MCF 10A (cell line): ENCODE data around the gene AFG3L2. TPM values are rescaled to one million over a fixed set of nuclear protein-coding genes. Genes with fewer than 3 reads are reported as not detected.

Experiments
- BruUV-seq: library from RNA; stranded (reverse); fragments of 400-500 nt; replicated peaks from 2 replicates; lab custom pipeline; 2021; lab: Mats Ljungman, UMichigan
- CTCF ChIA-PET: fragments of 300-600 bp; sonication (Branson Sonifier 250); formaldehyde crosslinking; extraction: SDS; loops from one replicate; lab custom pipeline; 2021; ENCODE audit warnings: antibody characterized with exemption, inconsistent platforms; lab: Yijun Ruan, JAX
- POLR2A ChIA-PET: fragments of 300-600, 350-650 bp; sonication (Branson Sonifier 250); formaldehyde crosslinking; extraction: SDS; loops from one replicate; lab custom pipeline; 2020; ENCODE audit warnings: antibody characterized with exemption, inconsistent platforms; lab: Yijun Ruan, JAX
- DNase-seq: peaks from one replicate; pipeline ENCODE4 v3.0.0-alpha.2; 2018; ENCODE audit not compliant: unreplicated experiment
- H3K27ac Mint-ChIP-seq: one replicate; pipeline ENCODE4 v1.8.0; 2022; ENCODE audit warnings: mild to moderate bottlenecking, low read depth, mixed read lengths; ENCODE audit not compliant: unreplicated experiment
- H3K27me3 Mint-ChIP-seq: one replicate; pipeline ENCODE4 v1.8.0; 2022; ENCODE audit warnings: mixed read lengths; ENCODE audit not compliant: insufficient read depth, unreplicated experiment
- H3K36me3 Mint-ChIP-seq: one replicate; pipeline ENCODE4 v1.8.0; 2022; ENCODE audit warnings: mild to moderate bottlenecking, moderate library complexity, mixed read lengths; ENCODE audit not compliant: insufficient read depth, unreplicated experiment
- H3K4me1 Mint-ChIP-seq: one replicate; pipeline ENCODE4 v1.8.0; 2022; ENCODE audit warnings: mixed read lengths; ENCODE audit not compliant: insufficient read depth, unreplicated experiment
- H3K4me3 Mint-ChIP-seq: one replicate; pipeline ENCODE4 v1.8.0; 2022; ENCODE audit warnings: mild to moderate bottlenecking, moderate library complexity, mixed read lengths; ENCODE audit not compliant: unreplicated experiment
- H3K9me3 Mint-ChIP-seq: one replicate; pipeline ENCODE4 v1.8.0; 2022; ENCODE audit warnings: mixed read lengths; ENCODE audit not compliant: unreplicated experiment
- intact Hi-C: fragments of 100-400 bp; cut with micrococcal nuclease; formaldehyde crosslinking; loops from 2 replicates; pipeline ENCODE4 v1.14.1; 2022
- total RNA-seq: library from RNA; stranded (reverse); gene quantifications from 2 replicates; pipeline ENCODE4 v1.2.3, GENCODE V29; 2022
- TF ChIP-seq, protein P1 (sequence below): fragments of 200-600 bp; IDR thresholded peaks from one replicate; pipeline ENCODE4 v1.8.0; 2022; ENCODE audit warnings: antibody characterized with exemption, mild to moderate bottlenecking; ENCODE audit not compliant: unreplicated experiment

The AFG3L2 gene
- total RNA-seq, 1 experiment from 2014 or later = 77.2 TPM

DNA sequence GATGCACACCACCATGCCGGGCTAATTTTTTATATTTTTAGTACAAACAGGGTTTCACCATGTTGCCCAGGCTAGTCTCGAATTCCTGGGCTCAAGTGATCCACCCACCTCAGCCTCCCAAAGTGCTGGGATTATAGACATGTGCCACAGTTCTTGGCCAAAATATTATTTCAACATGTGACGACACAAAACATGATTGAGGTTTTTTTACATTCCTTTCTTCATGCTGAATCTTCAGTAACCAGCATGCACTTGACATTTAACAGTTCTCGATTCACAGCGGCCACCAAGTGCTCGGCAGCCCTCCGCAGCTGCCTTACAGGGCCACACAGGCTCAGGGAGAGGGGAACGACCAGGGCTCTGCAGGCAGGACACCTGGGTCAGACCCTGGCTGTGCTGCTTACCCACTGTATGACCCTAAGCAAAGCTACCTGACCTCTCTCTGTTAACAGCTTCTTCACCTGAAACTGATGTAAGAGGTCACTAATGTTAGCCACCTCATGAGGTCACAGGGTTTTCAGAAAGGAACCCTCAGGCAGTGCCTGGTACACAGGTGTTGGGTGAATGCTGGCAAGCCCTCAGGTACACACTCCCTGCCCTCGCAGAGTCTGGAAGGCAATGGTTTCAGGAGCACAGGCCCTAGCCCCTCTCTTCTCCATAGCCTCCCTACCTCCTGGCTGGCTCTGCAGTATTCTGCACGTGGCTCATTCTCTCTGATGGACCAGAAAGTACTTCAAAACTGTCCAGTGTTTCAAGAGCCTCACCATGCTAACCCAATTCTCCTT, 43.3 kb downstream of the AFG3L2 start:
- no peak for DNase-seq
- ChIA-PET POLR2A (interaction anchor here (1.0 to 1.2 kb wide), 3 partner anchors 16 to 34 kb away, joined by 3 read pairs; no protein-coding TSS in a partner anchor), CTCF (interaction anchor here (0.7 to 1.5 kb wide), 2 partner anchors 8 to 18 kb away, joined by 5 to 6 read pairs; no protein-coding TSS in a partner anchor)
- Mint-ChIP-seq H3K27me3 (no peaks in the 10 kb centered on the region), H3K27ac (no peak overlapping the region), H3K36me3 (peaks cover 81% of the 10 kb centered on the region), H3K4me1 (peaks cover 22% of the 10 kb centered on the region), H3K9me3 (no peaks in the 10 kb centered on the region), H3K4me3 (no peak overlapping the region)
- no TSS peak for BruUV-seq
- TF ChIP-seq, protein P1, sequence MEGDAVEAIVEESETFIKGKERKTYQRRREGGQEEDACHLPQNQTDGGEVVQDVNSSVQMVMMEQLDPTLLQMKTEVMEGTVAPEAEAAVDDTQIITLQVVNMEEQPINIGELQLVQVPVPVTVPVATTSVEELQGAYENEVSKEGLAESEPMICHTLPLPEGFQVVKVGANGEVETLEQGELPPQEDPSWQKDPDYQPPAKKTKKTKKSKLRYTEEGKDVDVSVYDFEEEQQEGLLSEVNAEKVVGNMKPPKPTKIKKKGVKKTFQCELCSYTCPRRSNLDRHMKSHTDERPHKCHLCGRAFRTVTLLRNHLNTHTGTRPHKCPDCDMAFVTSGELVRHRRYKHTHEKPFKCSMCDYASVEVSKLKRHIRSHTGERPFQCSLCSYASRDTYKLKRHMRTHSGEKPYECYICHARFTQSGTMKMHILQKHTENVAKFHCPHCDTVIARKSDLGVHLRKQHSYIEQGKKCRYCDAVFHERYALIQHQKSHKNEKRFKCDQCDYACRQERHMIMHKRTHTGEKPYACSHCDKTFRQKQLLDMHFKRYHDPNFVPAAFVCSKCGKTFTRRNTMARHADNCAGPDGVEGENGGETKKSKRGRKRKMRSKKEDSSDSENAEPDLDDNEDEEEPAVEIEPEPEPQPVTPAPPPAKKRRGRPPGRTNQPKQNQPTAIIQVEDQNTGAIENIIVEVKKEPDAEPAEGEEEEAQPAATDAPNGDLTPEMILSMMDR = no peak
- intact Hi-C loops = no loop called here

DNA sequence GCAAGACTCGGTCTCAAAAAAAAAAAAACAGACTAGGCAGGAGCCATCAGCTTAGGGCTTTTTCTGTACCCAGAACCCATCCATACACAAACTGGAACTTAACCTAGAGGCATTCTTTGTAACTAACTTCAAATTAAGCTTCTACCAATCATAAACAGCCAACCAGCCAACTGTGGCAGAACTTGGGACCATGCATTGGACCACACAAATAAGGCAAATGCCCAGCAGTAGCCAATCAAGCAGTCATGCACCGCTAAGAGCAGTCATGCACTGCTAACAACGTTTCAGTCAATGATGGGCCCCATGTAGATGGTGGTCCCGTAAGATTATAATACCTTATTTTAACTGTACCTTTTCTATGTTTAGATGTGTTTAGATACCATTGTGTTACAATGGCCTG, 46.3 kb downstream of the AFG3L2 start:
- Mint-ChIP-seq H3K4me3 (no peak overlapping the region), H3K4me1 (peaks cover 4% of the 10 kb centered on the region), H3K9me3 (no peaks in the 10 kb centered on the region), H3K27me3 (no peaks in the 10 kb centered on the region), H3K27ac (no peak overlapping the region), H3K36me3 (peaks cover 81% of the 10 kb centered on the region)
- ChIA-PET CTCF (interaction anchor here (0.8 to 1.3 kb wide), 2 partner anchors 9 to 42 kb away, joined by 4 to 7 read pairs; no protein-coding TSS in a partner anchor), POLR2A (interaction anchor here (0.7 to 2.0 kb wide), 3 partner anchors 10 to 15 kb away, joined by 3 to 4 read pairs (median 3); no protein-coding TSS in a partner anchor)
- intact Hi-C loops = no loop called here
- no TSS peak for BruUV-seq
- no peak for DNase-seq
- TF ChIP-seq, protein P1 = no peak

DNA sequence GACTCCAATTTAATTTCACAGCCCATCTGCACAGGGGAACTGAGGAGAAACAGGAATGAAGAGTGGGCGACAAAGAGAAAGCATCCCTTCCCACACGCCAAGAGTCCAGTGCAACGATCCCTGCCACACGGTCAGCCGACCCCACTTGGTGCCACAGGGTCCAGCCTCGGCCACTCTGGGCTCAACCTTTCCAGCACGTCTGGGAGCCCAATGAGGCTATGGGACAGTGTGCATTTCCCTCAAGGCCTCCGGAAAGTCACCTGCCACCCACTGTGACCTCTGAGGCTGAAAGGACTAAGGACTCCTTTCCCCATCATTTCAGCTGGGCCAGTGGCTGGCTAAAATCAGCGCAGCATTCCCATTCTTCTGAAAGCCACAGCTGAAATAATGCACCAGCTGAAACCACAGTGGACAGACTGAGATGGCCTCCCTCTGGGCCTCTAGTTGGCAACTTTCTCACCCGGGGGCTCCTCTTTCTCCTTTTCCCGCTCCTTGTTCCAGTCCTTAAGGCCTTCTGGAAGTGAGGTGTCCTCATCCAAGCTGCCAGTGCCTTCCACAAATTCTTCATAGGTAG, 47.8 kb downstream of the AFG3L2 start:
- TF ChIP-seq, protein P1 = no peak
- no peak overlapping the region for H3K27ac Mint-ChIP-seq
- intact Hi-C loops = no loop called here
- CTCF ChIA-PET = interaction anchor here (1.2 to 2.3 kb wide), 3 partner anchors 17 to 62 kb away, joined by 4 to 21 read pairs (median 7); no protein-coding TSS in a partner anchor
- no peak overlapping the region for H3K4me3 Mint-ChIP-seq
- BruUV-seq = TSS peak; percentile 85
- H3K27me3 Mint-ChIP-seq = no peaks in the 10 kb centered on the region
- DNase-seq = no peak
- H3K9me3 Mint-ChIP-seq = no peaks in the 10 kb centered on the region
- no peaks in the 10 kb centered on the region for H3K4me1 Mint-ChIP-seq
- peaks cover 81% of the 10 kb centered on the region for H3K36me3 Mint-ChIP-seq
- POLR2A ChIA-PET = interaction anchor here (0.6 to 2.3 kb wide), 8 partner anchors 10 to 64 kb away, joined by 3 to 9 read pairs (median 4); partner anchors contain the start of gene AFG3L2
